ENCODE measurements around the gene RAD51. TPM values are rescaled to one million over a fixed set of nuclear protein-coding genes. Genes with fewer than 3 reads are reported as not detected.

The RAD51 gene
- total RNA-seq, 1 experiment from 2014 or later = 20.9 TPM

DNA sequence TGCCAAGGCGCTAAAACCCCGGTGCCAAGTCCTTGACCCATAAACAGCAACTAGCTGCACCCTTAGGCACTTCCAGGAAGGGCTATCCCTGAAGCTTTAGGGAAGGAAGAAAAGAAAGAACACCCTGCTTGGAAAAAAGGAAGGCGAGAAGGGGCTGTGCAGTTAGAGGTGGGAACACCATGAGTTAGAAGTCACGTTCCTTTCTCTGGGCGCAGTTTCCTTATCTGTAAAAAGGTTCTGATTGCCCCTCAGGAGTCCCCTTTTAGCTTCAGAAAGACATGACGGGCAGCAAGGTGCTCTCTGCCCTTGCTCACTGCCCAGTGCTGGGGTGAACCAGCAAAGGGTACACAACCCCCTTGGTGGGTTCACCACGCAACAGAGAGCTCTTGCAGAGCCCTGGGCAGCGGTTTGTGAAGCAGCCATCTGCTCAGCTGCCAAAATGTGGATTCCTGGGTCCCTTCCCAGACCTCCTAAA lies 69.7 kb downstream of the RAD51 start:
- DNase-seq (ENCODE audit: low read depth, low spot score) = no peak

More for the DNA sequence above, 69.7 kb downstream of the RAD51 start:
- ChIA-PET POLR2A (no interaction called here), RAD21 (ENCODE audit: low non-redundant PET in 1 of 2, low total read pairs in 2 of 2, uncharacterized antibody in 2 of 2, unreplicated experiment in 2 of 2) (no interaction called here), CTCF (no interaction called here)
- TF ChIP-seq RAD21 (IDR thresholded peaks at IDR 0.05; ENCODE audit: low read depth) (no peak), TCF7L2 (IDR thresholded peaks at IDR 0.05; ENCODE audit: borderline replicate concordance, extremely low read depth, insufficient read depth, insufficient read length) (no peak), ELF1 (IDR thresholded peaks at IDR 0.05; ENCODE audit: borderline replicate concordance, low read depth) (no peak), POLR2AphosphoS5 (IDR thresholded peaks at IDR 0.05; ENCODE audit: low read depth, low read length) (no peak), JUND (IDR thresholded peaks at IDR 0.05) (no peak), ZFX (IDR thresholded peaks at IDR 0.05) (no peak), CEBPB (IDR thresholded peaks at IDR 0.05; ENCODE audit: low read depth) (no peak), SRF (IDR thresholded peaks at IDR 0.05; ENCODE audit: low read depth) (no peak), SIN3A (IDR thresholded peaks at IDR 0.05; ENCODE audit: low read depth) (no peak), MAX (IDR thresholded peaks at IDR 0.05) (no peak), CBX3 (IDR thresholded peaks at IDR 0.05; ENCODE audit: low read depth) (no peak), EZH2phosphoT487 (IDR thresholded peaks at IDR 0.05; ENCODE audit: borderline replicate concordance) (no peak), SP1 (IDR thresholded peaks at IDR 0.05; ENCODE audit: low read depth) (no peak), YY1 (IDR thresholded peaks at IDR 0.05; ENCODE audit: extremely low read depth, insufficient replicate concordance, low read depth, low read length) (no peak), ATF3 (IDR thresholded peaks at IDR 0.05) (no peak), POLR2A (IDR thresholded peaks at IDR 0.05; ENCODE audit: borderline replicate concordance, extremely low read depth, insufficient read depth, insufficient read length) (no peak), EGR1 (IDR thresholded peaks at IDR 0.05; ENCODE audit: low read depth) (no peak)
- TF ChIP-seq, protein P1, sequence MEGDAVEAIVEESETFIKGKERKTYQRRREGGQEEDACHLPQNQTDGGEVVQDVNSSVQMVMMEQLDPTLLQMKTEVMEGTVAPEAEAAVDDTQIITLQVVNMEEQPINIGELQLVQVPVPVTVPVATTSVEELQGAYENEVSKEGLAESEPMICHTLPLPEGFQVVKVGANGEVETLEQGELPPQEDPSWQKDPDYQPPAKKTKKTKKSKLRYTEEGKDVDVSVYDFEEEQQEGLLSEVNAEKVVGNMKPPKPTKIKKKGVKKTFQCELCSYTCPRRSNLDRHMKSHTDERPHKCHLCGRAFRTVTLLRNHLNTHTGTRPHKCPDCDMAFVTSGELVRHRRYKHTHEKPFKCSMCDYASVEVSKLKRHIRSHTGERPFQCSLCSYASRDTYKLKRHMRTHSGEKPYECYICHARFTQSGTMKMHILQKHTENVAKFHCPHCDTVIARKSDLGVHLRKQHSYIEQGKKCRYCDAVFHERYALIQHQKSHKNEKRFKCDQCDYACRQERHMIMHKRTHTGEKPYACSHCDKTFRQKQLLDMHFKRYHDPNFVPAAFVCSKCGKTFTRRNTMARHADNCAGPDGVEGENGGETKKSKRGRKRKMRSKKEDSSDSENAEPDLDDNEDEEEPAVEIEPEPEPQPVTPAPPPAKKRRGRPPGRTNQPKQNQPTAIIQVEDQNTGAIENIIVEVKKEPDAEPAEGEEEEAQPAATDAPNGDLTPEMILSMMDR (IDR thresholded peaks at IDR 0.05 in 2 of 3, conservative IDR thresholded peaks at IDR 0.05 in 1 of 3; ENCODE audit: borderline replicate concordance in 1 of 3, insufficient read depth in 1 of 3, low read depth in 2 of 3, low read length in 2 of 3) = no peak
- TF ChIP-seq, protein P2, sequence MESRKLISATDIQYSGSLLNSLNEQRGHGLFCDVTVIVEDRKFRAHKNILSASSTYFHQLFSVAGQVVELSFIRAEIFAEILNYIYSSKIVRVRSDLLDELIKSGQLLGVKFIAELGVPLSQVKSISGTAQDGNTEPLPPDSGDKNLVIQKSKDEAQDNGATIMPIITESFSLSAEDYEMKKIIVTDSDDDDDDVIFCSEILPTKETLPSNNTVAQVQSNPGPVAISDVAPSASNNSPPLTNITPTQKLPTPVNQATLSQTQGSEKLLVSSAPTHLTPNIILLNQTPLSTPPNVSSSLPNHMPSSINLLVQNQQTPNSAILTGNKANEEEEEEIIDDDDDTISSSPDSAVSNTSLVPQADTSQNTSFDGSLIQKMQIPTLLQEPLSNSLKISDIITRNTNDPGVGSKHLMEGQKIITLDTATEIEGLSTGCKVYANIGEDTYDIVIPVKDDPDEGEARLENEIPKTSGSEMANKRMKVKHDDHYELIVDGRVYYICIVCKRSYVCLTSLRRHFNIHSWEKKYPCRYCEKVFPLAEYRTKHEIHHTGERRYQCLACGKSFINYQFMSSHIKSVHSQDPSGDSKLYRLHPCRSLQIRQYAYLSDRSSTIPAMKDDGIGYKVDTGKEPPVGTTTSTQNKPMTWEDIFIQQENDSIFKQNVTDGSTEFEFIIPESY (IDR thresholded peaks at IDR 0.05; ENCODE audit: extremely low read depth, insufficient replicate concordance, low read length) = no peak
- no peak overlapping the region for H2AFZ ChIP-seq (ENCODE audit: low read depth, low read length, poor library complexity, severe bottlenecking)
- H3K79me2 ChIP-seq (ENCODE audit: insufficient read depth, low read length) = no peaks in the 10 kb centered on the region
- H3K36me3 ChIP-seq (ENCODE audit: control insufficient read depth in 1 of 2, insufficient read depth in 2 of 2, low read length in 2 of 2) = no peaks in the 10 kb centered on the region
- H3K4me1 ChIP-seq (ENCODE audit: control insufficient read depth in 1 of 2, insufficient read depth in 2 of 2, low read length in 2 of 2) = peaks cover 29 to 62% of the 10 kb centered on the region in 2 experiments
- no peaks in the 10 kb centered on the region for H4K20me1 ChIP-seq (ENCODE audit: insufficient read depth)
- peak overlapping the region; percentile 81 for H3K4me2 ChIP-seq (ENCODE audit: low read length)
- BruUV-seq (replicated peaks) = no TSS peak
- H3K4me3 ChIP-seq (replicated peaks in 1 of 2; ENCODE audit: low read depth in 1 of 2, low read length in 2 of 2) = no peak overlapping the region
- H3K27ac ChIP-seq (ENCODE audit: low read depth, low read length) = no peak overlapping the region; the same call in 1 of the 2 replicates
- H3K27me3 ChIP-seq (ENCODE audit: insufficient read depth, low read length) = no peaks in the 10 kb centered on the region
- no peak for ATAC-seq
- H3K9ac ChIP-seq (ENCODE audit: low read length) = no peak overlapping the region
- no peaks in the 10 kb centered on the region for H3K9me2 ChIP-seq (ENCODE audit: insufficient read depth)
- intact Hi-C loops (cut with micrococcal nuclease) = no loop called here
- no peaks in the 10 kb centered on the region for H3K9me3 ChIP-seq (ENCODE audit: control insufficient read depth in 1 of 2, insufficient read depth in 1 of 2, low read depth in 1 of 2, low read length in 2 of 2)

Data from HCT116 (cell line).